Left lung (tissue), 10 donors: ENCODE measurements around the gene FAM43B. TPM values are rescaled to one million over a fixed set of nuclear protein-coding genes. Genes with fewer than 3 reads are reported as not detected.

Experiments used
- ATAC-seq: fragments of 200-7000 bp; cut with Tn5 transposase; one replicate; pipeline ENCODE4 v1.9.1; 2020; ENCODE audit warnings: moderate library complexity
- DNase-seq, 4 donors: peaks; one replicate each; pipeline ENCODE4 v3.0.0-alpha.2; 2013 to 2020
- H3K27ac ChIP-seq, 2 donors: fragments of 200-600 bp; sonication (generic) in 1 of 2; one replicate each; pipeline versions ENCODE4 v1.5.0 to v1.8.0; 2020 to 2021
- H3K27me3 ChIP-seq, 2 donors: fragments of 200-600 bp; sonication (generic) in 1 of 2; one replicate each; pipeline versions ENCODE4 v1.5.0 to v1.8.0; 2020 to 2021
- H3K36me3 ChIP-seq, 2 donors: fragments of 200-600 bp; sonication (generic) in 1 of 2; one replicate each; pipeline versions ENCODE4 v1.5.0 to v1.8.0; 2020 to 2021
- H3K4me1 ChIP-seq, 2 donors: fragments of 200-600 bp; one replicate each; pipeline ENCODE4 v1.8.0; 2021
- H3K4me3 ChIP-seq, 2 donors: fragments of 200-600 bp; sonication (generic) in 1 of 2; one replicate each; pipeline versions ENCODE4 v1.5.0 to v1.8.0; 2020 to 2021; ENCODE audit warnings: mild to moderate bottlenecking in 1 of 2
- H3K9me3 ChIP-seq, 2 donors: fragments of 200-600 bp; sonication (generic) in 1 of 2; one replicate each; pipeline versions ENCODE4 v1.5.0 to v1.8.0; 2020 to 2021
- intact Hi-C, 2 donors: fragments of 100-400 bp; cut with DNase I; formaldehyde crosslinking; loops; one replicate each; pipeline versions ENCODE4 v1.11.2 to v1.14.2; 2022
- polyA plus RNA-seq, 6 donors: library from polyadenylated mRNA; unstranded; fragments of 120-200 nt; gene quantifications; one replicate each; pipeline ENCODE4 v1.2.1, GENCODE V29; 2013; ENCODE audit not compliant: insufficient read length in 6 of 6
- total RNA-seq, 2 donors: library from RNA; stranded (reverse); fragmentation: NEBNext Ultra II Directional; extraction: Animal tissue kit (Norgen Biotek cat#: 25700); gene quantifications; one replicate each; pipeline ENCODE4 v1.2.1, GENCODE V29; 2021
- TF ChIP-seq, protein P1 (sequence below), 2 donors: fragments of 200-600 bp; sonication (generic) in 1 of 2; IDR thresholded peaks; one replicate each; pipeline versions ENCODE4 v1.5.0 to v1.8.0; 2021; ENCODE audit warnings: antibody characterized with exemption in 2 of 2
- donor health status: DM: no; HTN: yes; CAD: no.
- donor health status: DM: no; HTN: no; CAD: no.

The FAM43B gene
- total and polyA plus RNA-seq, 8 donors: 0.41 to 1.1 (median 0.69) TPM

GRCh38 chr1:20574686-20575540 lies 22.5 kb downstream of the FAM43B start:
- peaks cover 0 to 9% of the 10 kb centered on the region in 2 donors for H3K9me3 ChIP-seq
- DNase-seq: peak in 3 of 4 donors; percentile 57 to 96 (median 84)
- H3K27me3 ChIP-seq: peaks cover 0 to 33% of the 10 kb centered on the region in 2 donors
- peak; percentile 97 for ATAC-seq
- H3K27ac ChIP-seq: no peak overlapping the region
- intact Hi-C loops: loop anchor here in 1 of 2 donors (10.0 kb wide), 1 partner anchor 60 kb away; the partner anchor contains the start of gene PINK1
- TF ChIP-seq, protein P1, sequence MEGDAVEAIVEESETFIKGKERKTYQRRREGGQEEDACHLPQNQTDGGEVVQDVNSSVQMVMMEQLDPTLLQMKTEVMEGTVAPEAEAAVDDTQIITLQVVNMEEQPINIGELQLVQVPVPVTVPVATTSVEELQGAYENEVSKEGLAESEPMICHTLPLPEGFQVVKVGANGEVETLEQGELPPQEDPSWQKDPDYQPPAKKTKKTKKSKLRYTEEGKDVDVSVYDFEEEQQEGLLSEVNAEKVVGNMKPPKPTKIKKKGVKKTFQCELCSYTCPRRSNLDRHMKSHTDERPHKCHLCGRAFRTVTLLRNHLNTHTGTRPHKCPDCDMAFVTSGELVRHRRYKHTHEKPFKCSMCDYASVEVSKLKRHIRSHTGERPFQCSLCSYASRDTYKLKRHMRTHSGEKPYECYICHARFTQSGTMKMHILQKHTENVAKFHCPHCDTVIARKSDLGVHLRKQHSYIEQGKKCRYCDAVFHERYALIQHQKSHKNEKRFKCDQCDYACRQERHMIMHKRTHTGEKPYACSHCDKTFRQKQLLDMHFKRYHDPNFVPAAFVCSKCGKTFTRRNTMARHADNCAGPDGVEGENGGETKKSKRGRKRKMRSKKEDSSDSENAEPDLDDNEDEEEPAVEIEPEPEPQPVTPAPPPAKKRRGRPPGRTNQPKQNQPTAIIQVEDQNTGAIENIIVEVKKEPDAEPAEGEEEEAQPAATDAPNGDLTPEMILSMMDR (IDR thresholded peaks at IDR 0.05): peak; percentile 51 to 92
- no peaks in the 10 kb centered on the region for H3K36me3 ChIP-seq
- no peaks in the 10 kb centered on the region for H3K4me1 ChIP-seq
- H3K4me3 ChIP-seq: no peak overlapping the region

DNA sequence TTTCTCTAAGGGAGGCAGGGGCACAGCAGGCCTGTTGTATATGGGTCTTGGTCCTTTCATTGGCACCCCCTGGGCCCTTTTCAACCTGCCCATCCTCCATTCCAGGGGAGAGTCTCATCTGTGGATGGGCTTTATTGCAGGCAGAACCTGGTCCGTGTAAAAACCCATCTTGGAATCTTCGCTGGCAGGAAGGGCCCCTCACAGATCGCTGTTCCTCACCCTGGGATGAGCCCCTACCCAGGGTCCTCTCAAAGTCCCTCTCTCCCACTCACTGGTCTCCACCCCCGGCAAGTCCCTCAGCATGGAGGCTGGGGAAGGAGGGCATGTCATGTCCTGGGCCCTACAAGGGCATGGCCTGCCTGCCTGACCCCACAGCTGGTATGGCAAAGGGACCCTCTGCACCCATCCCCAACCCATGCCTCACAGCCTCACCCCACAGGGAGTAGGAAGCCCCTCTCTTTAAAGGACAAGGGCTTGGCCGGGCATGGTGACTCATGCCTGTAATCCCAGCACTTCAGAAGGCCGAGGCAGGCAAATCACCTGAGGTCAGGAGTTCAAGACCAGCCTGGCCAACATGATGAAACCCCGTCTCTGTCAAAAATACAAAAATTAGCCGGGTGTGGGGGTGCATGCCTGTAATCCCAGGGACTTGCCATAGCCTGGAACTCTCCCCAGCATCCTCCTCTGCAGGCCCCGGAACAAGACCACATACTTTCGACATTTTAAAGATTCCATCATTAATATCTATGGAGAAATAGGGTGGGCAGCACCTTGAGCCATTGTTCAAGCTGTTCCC lies 23.4 kb downstream of the FAM43B start:
- no peak overlapping the region for H3K4me3 ChIP-seq
- DNase-seq (no peak), ATAC-seq (no peak)
- H3K36me3 ChIP-seq: no peaks in the 10 kb centered on the region
- peaks cover 0 to 29% of the 10 kb centered on the region in 2 donors for H3K27me3 ChIP-seq
- H3K9me3 ChIP-seq: peaks cover 0 to 9% of the 10 kb centered on the region in 2 donors
- TF ChIP-seq, protein P1 (IDR thresholded peaks at IDR 0.05): no peak
- no peak overlapping the region for H3K27ac ChIP-seq
- no peaks in the 10 kb centered on the region for H3K4me1 ChIP-seq
- intact Hi-C loops: loop anchor here in 1 of 2 donors (10.0 kb wide), 1 partner anchor 59 kb away; the partner anchor contains the start of gene PINK1

GRCh38 chr1:20578062-20578461 lies 25.7 kb downstream of the FAM43B start:
- intact Hi-C loops: loop anchor here in 1 of 2 donors (10.0 kb wide), 1 partner anchor 57 kb away; the partner anchor contains the start of gene PINK1
- Histone ChIP-seq H3K9me3 (no peaks in the 10 kb centered on the region), H3K27me3 (peaks cover 0 to 24% of the 10 kb centered on the region in 2 donors), H3K27ac (no peak overlapping the region), H3K4me1 (no peaks in the 10 kb centered on the region), H3K36me3 (no peaks in the 10 kb centered on the region), H3K4me3 (no peak overlapping the region)
- ATAC-seq (no peak), DNase-seq (no peak)
- TF ChIP-seq, protein P1 (IDR thresholded peaks at IDR 0.05): no peak

- Histone ChIP-seq H3K4me1 (no peaks in the 10 kb centered on the region), H3K9me3 (no peaks in the 10 kb centered on the region), H3K27me3 (peaks cover 0 to 16% of the 10 kb centered on the region in 2 donors), H3K4me3 (no peak overlapping the region), H3K36me3 (no peaks in the 10 kb centered on the region), H3K27ac (no peak overlapping the region)
- no peak for ATAC-seq
- DNase-seq: no peak
- intact Hi-C loops: loop anchor here in 1 of 2 donors (10.0 kb wide), 1 partner anchor 56 kb away; the partner anchor contains the start of gene PINK1
- TF ChIP-seq, protein P1 (IDR thresholded peaks at IDR 0.05): no peak
Measured at GRCh38 chr1:20578721-20579395, 26.5 kb downstream of the FAM43B start.
